ENCODE data around the gene SYNE2. TPM values are rescaled to one million over a fixed set of nuclear protein-coding genes. Genes with fewer than 3 reads are reported as not detected.

The SYNE2 gene
- total RNA-seq, 4 donors from 2014 or later: 314 to 379 (median 342) TPM

DNA sequence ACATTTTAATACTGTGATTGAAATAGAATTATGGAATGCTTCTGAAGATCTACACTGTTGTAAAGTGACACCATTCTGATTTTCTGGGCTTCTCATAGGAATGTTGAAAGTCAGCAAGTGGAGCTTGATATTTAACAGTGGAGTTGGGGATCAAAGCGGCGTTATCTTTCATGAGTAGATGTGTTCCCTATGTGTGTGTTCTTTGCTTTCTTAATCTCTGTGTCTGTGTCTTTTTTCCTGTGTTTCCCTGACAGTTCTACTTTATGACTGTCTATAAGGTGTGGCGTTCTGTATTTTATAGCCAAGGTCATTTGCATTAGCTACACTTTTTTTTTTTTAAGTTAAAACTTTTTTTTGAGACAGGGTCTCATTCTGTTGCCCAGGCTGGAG, 24.7 kb downstream of the SYNE2 start:
- 97 to 98% methylated on average over 3 of the region's 3 CpGs for WGBS, 2 donors
- intact Hi-C loops (cut with DNase I): no loop called here
- no peak for DNase-seq
- Histone ChIP-seq H3K4me1 (peaks cover 36 to 52% of the 10 kb centered on the region in 2 donors), H3K27ac (peak overlapping the region; percentile 50 to 75 (median 55)), H3K4me3 (replicated peaks in 1 of 3) (no peak overlapping the region), H3K9me3 (no peaks in the 10 kb centered on the region), H3K27me3 (no peaks in the 10 kb centered on the region), H3K36me3 (no peaks in the 10 kb centered on the region)
- no peak for TF ChIP-seq POLR2A (IDR thresholded peaks at IDR 0.05)

DNA sequence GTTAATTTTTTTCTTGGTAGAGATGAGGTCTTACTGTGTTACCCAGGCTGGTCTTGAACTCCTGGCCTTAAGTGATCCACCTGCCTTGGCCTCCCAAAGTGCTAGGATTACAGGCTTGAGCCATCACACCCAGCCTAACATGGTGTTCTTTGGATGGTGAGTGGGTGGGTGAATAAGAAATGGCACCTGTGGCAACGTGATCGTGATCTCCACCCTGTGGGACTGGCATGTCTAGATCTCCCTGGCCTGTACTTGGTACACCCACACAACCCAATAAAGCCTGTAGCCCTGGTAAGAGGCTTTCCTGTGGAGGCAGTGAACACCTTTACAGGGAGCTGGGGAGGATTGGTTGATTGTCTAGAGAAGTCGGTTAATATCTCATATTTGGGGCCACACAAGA, 25.2 kb downstream of the SYNE2 start:
- Histone ChIP-seq H3K27me3 (no peaks in the 10 kb centered on the region), H3K4me1 (peaks cover 36 to 54% of the 10 kb centered on the region in 2 donors), H3K27ac (peak overlapping the region in 2 of 3 donors; percentile 50 to 75), H3K36me3 (no peaks in the 10 kb centered on the region), H3K9me3 (no peaks in the 10 kb centered on the region), H3K4me3 (replicated peaks in 1 of 3) (no peak overlapping the region)
- TF ChIP-seq CTCF (IDR thresholded peaks at IDR 0.05): no peak
- TF ChIP-seq POLR2A (IDR thresholded peaks at IDR 0.05): no peak
- 100% methylated on average over 3 of the region's 3 CpGs for WGBS, 2 donors
- intact Hi-C loops (cut with DNase I): no loop called here
- DNase-seq: no peak

DNA sequence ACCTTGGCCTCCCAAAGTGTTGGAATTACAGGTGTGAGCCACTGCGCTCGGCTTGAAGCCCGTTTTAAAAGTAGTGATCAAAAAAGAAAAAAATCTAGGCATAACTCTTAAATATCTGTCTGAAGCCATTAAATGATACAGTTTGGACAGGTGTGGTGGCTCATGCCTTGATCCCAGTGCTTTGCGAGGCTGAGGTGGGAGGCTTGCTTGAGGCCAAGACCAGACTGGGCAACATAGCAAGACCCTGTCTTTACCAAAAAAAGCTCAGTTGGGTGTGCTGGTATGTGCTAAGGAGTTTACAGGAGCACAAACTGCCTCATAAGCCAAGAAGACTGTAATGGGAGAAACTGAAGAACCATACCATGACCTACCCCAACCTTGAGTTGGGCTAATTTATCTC, 26.0 kb downstream of the SYNE2 start:
- H3K4me1 ChIP-seq: peaks cover 33 to 51% of the 10 kb centered on the region in 2 donors
- no peaks in the 10 kb centered on the region for H3K36me3 ChIP-seq
- TF ChIP-seq POLR2A (IDR thresholded peaks at IDR 0.05): no peak
- TF ChIP-seq CTCF (IDR thresholded peaks at IDR 0.05): no peak
- no peaks in the 10 kb centered on the region for H3K9me3 ChIP-seq
- intact Hi-C loops (cut with DNase I): no loop called here
- WGBS, 2 donors: 97% methylated on average over 4 of the region's 4 CpGs
- no peaks in the 10 kb centered on the region for H3K27me3 ChIP-seq
- DNase-seq: no peak
- no peak overlapping the region for H3K4me3 ChIP-seq (replicated peaks in 1 of 3)
- H3K27ac ChIP-seq: peak overlapping the region in 2 of 3 donors; percentile 31 to 75

GRCh38 chr14:63881926-63882325, 29.1 kb downstream of the SYNE2 start:
- Histone ChIP-seq H3K27ac (no peak overlapping the region), H3K9me3 (no peaks in the 10 kb centered on the region), H3K36me3 (no peaks in the 10 kb centered on the region), H3K27me3 (no peaks in the 10 kb centered on the region), H3K4me3 (replicated peaks in 1 of 3) (no peak overlapping the region), H3K4me1 (peaks cover 7 to 21% of the 10 kb centered on the region in 2 donors)
- TF ChIP-seq POLR2A (IDR thresholded peaks at IDR 0.05) (no peak), CTCF (IDR thresholded peaks at IDR 0.05) (no peak)
- 74% methylated on average over 5 of the region's 5 CpGs for WGBS, 2 donors
- DNase-seq: no peak
- intact Hi-C loops (cut with DNase I): no loop called here

DNA sequence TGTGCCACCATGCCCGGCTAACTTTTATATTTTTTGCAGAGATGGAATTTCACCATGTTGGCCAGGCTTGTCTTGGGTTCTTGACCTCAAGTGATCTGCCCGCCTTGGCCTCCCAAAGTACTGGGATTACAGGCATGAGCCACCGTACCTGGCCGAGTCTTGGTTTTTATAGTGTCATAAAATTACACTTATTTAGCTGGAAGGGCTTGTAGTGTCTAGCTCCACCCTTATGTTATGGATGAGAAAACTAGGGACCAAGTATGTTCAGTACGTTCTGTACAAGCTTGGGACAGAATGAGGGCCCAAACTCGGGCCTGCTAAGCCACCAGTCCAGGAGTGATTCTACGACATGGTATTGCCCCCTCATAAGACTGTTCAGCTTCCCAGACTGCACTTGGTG, 35.1 kb downstream of the SYNE2 start:
- no peak overlapping the region for H3K4me3 ChIP-seq (replicated peaks in 1 of 3)
- H3K4me1 ChIP-seq: peaks cover 35 to 37% of the 10 kb centered on the region in 2 donors
- no peaks in the 10 kb centered on the region for H3K27me3 ChIP-seq
- intact Hi-C loops (cut with DNase I): no loop called here
- no peaks in the 10 kb centered on the region for H3K9me3 ChIP-seq
- peak overlapping the region in 1 of 3 donors; percentile 7 for H3K27ac ChIP-seq
- WGBS, 2 donors: 87 to 89% methylated on average over 7 of the region's 7 CpGs
- DNase-seq: no peak
- TF ChIP-seq POLR2A (IDR thresholded peaks at IDR 0.05) (no peak), CTCF (IDR thresholded peaks at IDR 0.05) (no peak)
- H3K36me3 ChIP-seq: no peaks in the 10 kb centered on the region

DNA sequence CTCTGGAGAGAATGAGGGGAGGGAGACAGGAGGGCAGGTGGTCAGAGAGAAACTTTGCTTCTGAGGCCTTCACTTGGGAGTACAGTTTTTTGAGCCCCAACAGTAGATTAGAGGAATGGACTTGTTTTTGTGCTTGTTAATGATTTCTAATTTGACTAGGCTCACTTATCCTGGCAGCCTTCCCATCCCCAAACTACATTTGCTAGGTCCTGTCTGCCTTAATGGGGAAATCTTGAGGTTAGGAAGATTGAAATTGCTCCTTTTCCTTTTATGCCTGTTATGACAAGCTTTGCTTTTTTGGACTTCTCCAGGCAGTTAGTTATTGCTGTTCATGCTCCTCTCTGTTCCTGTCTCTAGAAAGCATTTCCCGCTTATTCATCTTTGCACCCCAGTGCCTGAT, 37.7 kb downstream of the SYNE2 start:
- DNase-seq: no peak
- Histone ChIP-seq H3K27me3 (no peaks in the 10 kb centered on the region), H3K4me3 (replicated peaks in 1 of 3) (no peak overlapping the region), H3K4me1 (peaks cover 61 to 62% of the 10 kb centered on the region in 2 donors), H3K9me3 (no peaks in the 10 kb centered on the region), H3K36me3 (no peaks in the 10 kb centered on the region), H3K27ac (peak overlapping the region; percentile 52 to 85 (median 84))
- 86 to 88% methylated on average over 1 of the region's 1 CpG for WGBS, 2 donors
- no peak for TF ChIP-seq POLR2A (IDR thresholded peaks at IDR 0.05)
- no peak for TF ChIP-seq CTCF (IDR thresholded peaks at IDR 0.05)
- intact Hi-C loops (cut with DNase I): no loop called here
